Epidermal melanocyte (primary cell): ENCODE data around the gene MEGF10.
A peak's percentile ranks its signal among the peaks of the same experiment; 100 is the strongest.
"Not testable (repeated sequence)": the region's sequence is repeated elsewhere in the genome, so short reads cannot be mapped to it uniquely, and the experiment has no call there.

Experiments used
- DNase-seq: peaks from one replicate; pipeline ENCODE4 v3.0.0; 2011; ENCODE audit warnings: low spot score; ENCODE audit not compliant: insufficient read length

Gene MEGF10

DNA sequence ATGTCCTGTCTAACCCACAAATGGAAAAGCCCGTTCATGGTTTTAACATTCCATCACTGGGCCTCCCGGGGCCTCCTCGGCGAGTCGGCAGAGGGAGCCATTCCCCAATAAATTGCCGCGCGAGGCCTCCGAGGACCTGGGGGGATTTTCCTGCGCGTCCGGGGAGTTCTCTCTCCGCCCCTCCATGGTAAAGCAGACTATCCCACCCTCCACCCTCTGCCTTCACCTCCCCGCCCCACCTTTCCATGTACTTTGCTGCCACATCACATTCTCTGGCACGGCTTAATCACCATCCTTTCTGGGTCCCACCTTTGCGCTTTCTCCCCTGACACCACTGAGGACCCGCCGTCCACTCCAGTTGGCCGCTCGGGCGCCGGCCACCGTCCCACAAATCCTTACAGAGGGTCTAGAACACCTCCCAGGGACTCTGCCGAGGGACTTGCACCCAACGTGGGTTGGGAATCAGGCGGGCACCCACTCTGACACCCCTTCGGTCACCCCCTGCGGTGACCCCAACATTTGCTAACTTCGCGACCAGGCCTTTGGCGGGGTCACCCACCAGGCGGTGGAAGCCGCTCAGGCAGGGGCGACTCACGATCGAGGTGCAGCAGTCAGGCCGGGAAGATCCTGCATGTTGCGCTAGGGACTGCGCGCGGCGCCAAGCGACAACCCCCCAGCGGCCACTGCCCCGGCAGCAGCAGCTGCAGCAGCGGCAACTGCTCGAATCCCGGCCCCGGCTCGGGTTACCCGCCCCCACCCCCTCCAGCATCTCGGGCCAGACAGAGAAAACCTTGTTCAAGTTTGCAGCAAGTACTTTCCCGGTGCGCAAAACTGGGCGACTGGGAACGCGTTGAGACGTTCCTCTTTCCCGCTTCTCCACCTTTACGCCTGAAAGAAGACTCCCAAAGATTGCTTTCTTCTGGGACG is at the start of gene MEGF10:
Gene MEGF10, plus strand, starts transcription at position 778 of the 927 bp plus-strand sequence. CDS start 40,513 bp downstream, outside the sequence.
- DNase-seq, result peak; percentile 65

DNA sequence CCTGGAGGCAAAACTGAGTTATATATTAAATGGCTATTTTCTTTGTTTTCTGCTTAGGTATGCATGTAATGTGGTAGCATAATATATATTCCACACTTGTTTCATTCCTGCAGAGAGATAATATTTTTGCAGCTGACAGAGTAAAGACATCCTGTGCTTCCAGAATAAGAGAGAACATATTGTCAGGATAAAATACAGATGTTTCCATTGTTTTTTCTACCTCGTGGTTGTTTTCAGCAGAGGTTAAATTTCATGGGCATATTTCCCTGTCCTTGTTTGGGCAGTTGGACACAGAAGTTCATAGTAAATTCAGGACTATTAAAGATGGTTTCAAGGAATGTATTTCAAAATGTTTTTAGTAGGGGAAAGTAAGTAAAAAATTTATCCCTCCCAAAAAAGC is 47.6 kb upstream of the MEGF10 start:
- no peak for DNase-seq

DNA sequence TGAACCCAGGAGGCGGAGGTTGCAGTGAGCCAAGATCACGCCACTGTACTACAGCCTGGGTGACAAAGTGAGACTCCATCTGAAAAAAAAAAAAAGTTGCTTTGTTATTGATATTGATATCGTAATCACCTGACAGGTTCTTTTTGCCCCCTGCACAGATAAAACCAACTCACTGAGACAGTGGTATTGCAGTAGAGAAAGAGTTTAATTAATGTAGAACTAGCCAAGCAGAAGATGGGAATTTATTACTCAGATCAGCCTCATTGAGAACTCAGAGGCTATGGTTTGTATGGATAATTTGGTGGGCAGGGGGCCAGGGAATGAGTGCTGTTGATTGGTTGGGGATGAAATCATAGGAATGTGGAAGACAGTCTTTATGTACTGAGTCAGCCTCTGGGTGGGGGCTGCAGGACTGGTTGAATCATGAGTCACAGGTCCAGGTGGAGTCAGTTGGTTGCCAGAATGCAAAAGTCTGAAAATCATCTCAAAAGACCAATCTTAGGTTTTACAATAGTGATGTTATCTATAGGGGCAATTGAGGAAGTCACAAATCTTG is 35.8 kb upstream of the MEGF10 start:
- DNase-seq, result no peak

DNA sequence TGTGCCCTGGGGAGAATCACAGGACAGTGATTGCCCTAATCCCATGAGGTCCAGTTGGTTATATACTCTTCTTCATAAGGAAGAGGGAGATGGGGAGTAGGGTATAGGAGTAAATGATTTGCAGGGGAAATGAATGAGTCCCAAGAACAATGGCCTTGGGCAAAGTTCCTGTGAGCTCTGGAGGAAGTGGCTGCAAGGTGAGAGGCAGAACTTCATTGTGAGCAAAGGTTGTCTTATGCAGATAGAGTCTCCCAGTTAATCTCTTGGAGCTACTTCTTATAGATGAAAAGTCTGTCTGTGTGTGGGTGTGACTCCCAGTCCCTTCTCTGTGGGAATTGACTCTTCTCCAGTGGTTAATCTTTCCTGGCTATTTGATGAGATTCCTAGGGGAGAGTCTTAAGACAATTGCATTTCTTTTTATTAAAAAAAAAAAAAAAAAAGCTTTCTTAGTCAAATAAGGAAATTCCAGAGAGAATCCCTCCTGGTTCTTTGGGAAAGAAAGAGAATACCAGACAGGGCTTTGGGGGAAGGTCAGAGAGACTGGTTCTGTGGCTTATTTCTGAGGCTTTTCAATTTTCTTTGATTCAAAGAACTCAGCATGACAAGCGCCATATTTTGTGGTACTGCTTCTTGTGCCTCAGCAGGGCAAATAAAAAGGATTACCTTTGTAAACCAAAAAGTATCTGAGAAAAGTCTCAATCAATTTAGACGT is 33.6 kb upstream of the MEGF10 start:
- DNase-seq, result no peak

DNA sequence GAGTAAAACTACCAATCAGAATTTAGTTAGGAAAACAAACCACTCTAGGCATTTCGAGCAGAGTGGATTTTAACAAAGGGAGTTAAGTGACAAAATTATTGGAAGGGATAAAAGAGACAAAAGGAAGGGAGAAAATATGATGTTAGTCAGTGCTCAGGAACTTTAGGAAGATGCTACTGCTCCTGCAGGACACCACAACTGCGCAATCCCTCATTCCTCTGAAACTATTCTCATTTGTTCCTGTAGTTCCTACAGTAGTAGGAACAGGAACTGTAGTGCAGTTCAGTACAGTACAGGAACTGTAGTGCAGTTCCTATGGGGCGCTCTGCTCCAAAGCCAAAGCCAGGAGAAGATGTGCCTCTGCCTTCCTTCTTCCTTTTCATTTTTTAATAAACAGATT is 29.9 kb upstream of the MEGF10 start:
- no peak for DNase-seq

DNA sequence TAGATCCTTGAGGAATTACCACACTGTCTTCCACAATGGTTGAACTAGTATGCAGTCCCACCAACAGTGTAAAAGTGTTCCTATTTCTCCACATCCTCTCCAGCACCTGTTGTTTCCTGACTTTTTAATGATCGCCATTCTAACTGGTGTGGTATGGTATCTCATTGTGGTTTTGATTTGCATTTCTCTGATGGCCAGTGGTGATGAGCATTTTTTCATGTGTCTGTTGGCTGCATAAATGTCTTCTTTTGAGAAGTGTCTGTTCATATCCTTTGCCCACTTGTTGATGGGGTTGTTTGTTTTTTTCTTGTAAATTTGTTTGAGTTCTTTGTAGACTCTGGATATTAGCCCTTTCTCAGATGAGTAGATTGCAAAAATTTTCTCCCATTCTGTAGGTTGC is 25.1 kb upstream of the MEGF10 start:
- not testable (repeated sequence) for DNase-seq

DNA sequence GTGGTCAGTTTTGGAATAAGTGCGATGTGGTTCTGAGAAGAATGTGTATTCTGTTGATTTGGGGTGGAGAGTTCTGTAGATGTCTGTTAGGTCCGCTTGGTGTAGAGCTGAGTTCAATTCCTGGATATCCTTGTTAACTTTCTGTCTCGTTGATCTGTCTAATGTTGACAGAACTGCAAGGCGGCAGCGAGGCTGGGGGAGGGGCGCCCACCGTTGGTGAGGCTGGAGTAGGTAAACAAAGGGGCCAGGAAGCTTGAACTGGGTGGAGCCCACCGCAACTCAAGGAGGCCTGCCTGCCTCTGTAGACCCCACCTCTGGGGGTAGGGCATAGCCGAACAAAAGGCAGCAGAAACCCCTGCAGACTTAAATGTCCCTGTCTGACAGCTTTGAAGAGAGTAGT is 22.3 kb upstream of the MEGF10 start:
- DNase-seq, result not testable (repeated sequence)

DNA sequence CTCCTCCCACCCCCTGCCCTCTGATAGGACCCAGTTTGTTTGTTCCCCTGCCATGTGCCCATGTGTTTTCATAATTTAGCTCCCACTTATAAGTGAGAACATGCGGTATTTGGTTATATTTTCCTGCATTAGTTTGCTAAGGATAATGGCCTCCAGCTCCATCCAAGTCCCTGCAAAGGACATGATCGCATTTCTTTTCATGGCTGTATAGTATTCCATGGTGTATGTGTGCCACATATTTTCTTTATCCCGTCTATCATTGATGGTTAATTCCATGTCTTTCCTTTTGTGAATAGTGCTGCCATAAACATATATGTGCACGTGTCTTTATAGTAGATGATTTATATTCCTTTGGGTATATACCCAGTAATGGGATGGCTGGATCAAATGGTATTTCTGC is 19.9 kb upstream of the MEGF10 start:
- DNase-seq, result not testable (repeated sequence)

DNA sequence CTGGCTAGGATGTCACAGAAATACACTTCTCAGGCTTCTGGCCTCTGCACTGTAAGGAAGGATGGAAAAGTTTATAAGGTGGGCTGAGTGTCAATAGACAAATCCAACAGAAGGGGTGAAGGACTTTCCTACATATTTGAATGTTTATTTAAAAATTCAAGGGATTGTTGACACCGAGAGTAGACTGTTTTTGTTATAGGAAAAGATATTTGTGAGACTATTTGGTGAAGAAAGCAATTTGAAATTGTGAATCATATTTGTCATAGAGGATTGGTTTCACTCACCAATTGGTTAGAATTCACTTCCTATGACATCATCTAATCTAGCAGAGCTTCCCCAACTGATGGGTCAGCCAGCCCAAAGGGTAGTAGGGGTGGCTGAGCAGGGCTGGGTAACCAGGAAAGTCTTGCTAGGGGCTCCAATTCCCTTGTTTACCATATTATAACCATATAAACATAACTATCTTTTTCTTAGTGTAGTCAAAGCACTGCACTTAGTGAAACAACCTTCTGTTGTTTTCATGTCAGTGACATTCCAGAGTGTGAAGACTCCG is 14.9 kb upstream of the MEGF10 start:
- DNase-seq, result no peak

DNA sequence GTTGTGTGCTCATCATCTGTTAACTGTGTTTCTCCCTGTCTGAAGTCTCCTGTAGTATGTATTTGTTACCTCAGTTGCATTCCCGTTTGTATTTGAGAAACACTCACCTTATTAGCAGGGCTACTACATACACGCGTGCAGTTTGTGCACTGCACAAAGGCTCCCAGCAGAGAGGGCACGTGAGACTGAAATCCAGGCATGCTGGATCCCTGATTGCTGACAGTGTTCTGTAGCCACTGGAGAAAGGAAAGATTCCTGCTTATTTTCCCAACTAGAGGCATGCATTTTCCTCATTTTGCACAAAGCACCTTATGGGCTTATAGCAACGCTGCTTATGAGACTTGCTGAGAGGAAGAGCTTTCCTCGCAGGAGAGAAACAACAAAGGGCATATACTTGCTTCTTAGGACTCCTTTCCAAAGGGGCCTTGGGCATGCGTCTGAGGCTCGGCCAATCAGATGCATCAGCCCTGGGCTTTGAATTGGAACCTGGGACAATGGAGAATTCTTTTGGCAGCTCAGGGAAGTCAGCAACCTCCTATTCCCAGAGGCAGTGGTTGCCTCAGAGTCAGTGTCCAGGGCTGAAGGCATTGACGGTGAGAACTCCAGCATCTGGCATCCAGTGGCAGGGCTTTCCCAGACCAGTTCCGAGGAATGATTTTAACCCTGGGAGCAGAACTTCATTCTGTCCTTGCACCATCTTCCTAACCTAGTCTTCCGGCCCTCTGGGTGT is 9.9 kb upstream of the MEGF10 start:
- DNase-seq, result no peak

DNA sequence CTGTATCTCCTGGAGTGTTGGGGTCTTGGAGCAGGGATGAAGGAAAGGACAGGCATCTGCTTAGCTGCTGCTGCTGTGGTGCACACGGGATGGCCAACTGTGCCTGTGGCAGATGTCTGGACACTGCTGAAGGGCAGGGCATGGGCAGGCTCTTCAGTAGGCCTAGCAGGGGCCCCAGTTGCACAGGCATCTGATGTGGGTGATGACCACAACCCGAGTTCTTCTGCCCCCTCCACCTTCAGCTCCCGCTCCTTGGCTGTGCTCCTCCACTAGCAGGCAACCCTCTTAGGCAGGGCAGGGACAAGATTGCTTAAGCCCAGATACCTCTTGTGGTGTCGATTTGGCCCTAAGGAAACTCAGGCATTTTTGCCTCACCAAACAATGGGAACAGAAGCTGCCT is 9.0 kb upstream of the MEGF10 start:
- no peak for DNase-seq

DNA sequence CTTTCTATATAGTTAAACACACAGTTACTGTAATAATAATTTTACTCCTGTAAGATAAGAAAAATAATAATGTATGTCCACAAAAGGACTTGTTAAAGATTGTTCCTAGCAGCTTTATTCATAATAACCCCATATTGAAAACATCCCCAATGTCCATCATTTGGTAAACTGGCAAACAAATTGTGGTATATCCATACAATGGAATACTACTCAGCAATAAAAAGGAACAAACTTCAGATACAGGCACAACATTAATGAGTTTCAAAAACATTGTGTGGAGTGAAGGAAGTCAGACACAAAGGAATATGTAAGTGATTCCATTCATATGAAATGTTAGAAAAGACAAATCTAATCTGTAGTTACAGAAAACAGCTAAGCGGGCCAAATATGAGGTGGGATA is 1.9 kb upstream of the MEGF10 start:
- no peak for DNase-seq

DNA sequence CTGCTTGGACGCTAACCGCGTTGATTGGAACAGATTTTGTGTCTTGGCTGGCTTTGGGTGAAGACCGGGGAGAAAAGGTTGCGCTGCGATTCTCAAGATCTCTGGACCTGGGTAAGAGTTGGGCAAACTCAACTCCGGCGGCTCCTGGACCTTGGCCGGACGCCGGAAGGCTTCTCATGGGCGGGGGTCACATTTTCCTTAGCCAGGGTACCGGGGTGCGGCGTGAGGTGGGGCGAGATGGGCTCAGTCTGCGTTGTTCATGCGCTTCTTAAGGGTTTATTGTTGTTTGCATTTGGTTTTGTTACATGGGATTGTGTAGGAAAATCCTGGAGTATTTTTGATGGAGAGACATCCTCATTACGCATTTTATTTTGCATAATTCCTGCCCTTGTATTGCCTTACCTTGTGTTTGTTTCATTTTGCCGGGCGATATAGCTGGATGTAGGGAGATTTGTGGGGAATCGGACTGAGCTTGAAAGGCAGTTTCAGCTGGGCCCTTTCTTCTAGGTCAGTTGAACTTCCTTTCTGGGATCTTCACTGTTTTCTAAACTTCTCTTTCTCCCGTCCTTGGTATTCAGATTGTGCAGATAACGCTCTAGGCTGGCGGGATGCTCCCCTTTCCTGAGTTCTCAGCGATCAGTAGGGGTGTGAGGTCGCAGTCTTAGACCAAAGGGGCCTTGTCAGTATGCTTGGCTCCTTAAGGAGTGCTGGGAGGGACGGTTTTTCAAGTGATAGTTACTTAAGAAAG is 524 bp downstream of the MEGF10 start:
- DNase-seq, result no peak

DNA sequence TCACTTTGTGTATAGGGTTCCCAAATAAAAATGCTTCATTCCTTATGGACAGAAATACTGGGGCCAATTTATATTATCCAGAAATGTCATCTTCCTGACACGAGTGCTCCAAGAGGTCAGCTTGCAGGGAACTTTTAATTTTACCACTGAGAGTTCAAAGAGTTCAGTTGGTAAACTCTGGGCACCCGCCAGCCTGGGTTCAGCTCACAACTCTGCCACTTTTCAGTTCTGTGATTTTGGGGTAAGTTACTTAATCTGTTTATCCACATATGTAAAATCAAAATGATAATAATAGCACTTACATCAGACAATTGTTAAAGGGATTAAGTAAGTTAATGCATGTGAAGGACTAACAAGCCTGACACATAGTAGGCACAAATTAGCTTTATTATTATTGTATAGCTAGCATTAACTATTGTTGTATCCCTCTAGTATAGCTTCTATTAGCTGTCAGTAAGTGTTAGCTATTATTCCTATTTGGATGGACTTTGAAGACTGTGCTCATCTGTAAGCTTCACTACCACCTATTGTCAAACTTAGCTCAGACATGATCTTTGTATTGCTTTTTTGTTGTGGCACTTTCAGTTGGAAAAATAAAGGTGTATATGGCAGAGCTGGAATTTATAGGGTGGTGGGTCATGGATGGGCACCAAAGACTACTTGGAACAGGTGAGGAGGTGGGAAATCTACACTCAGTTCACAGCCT is 1.6 kb downstream of the MEGF10 start:
- no peak for DNase-seq

DNA sequence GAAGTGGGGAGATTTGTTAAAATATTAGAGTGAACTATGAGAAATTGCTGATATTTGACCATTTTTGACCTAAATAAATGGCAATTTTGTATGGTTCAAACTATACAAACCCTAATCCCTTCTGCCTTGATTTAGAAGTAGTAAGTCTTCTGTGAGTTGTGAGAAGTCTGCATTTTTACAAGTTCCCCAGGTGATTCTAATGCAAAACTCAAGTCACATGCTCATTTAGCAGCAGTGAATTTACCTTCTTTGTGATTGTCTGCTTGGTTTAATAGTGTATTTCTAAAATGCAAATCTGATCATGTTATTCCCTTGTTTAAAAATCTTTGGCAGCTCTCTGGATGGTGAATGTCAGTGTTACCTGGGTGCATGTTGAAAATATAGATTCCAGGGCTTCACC is 2.8 kb downstream of the MEGF10 start:
- DNase-seq, result no peak

DNA sequence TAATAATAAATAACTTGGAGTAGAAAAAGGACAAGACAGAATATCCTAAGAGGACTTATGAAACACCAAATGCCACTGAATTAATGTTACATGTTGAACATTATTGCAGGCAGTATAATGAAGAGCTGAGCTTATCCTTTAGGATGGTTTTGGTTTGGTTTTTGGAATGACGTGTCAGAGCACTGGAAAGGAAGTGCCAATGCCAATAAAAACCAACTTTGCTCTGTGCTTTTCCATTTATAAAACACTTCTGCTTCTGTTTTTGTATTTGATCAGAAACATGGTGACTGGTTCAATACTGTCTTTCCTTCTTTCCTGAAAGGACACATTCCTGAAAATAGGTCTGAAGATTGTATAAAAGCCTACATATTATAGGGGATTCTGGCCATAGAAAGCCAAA is 4.2 kb downstream of the MEGF10 start:
- DNase-seq, result no peak

DNA sequence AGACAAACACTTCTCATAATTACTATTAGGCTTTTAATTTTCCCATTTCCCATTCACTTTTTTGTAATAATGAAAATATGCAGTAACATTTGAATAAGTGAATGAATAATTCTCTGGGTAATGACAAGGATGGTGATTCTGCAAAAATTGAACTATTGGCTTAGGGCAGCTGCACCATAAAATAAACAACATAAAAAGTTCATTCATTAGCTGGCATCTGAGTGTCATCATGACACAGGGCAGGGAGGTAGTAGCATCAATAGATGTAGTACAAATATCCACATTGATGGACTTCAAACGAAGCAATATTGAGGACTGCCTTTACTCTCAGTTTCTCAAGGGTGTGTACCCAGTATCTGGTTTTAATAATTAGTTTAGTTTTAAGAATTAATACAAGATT is 4.9 kb downstream of the MEGF10 start:
- DNase-seq, result no peak

DNA sequence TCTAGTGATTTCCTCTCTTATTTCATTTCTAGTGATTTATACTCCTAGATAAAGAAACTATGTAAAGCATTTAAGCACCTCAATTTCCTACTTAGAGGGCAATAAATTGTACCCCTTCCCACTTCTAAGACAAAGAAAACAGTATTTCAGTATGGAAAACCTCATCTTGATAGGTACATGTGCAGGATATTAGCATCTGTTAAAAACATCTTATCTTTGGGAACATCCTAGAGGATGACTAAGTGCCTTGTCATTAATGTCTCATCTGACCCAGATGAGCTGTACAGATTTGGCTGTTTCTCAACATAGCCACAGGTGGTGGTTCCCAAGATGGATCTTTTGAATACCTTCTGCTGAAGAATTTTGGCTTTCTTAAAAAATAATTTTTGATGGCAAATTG is 5.7 kb downstream of the MEGF10 start:
- DNase-seq, result no peak

DNA sequence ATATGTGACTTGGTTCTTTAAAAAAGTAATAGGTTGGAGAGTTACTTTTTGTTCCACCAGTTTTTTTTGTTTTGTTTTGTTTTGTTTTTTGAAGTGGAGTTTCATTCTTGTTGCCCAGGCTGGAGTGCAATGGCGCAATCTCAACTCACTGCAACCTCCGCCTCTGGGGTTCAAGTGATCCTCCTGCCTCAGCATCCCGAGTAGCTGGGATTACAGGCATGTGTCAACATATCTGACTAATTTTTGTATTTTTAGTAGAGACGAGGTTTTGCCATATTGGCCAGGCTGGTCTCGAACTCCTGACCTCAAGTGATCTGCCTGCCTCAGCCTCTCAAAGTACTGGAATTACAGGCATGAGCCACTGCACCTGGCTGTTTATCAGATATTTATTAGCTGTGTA is 6.3 kb downstream of the MEGF10 start:
- not testable (repeated sequence) for DNase-seq
